ENCODE data around the gene SOBP.

The SOBP gene

GRCh38 chr6:107646176-107646575 lies 156.3 kb downstream of the SOBP start:
- no peak for DNase-seq

- no peak for DNase-seq
Measured at GRCh38 chr6:107646776-107647438, 157.0 kb downstream of the SOBP start.

GRCh38 chr6:107647439-107647948 lies 157.6 kb downstream of the SOBP start:
- no peak for DNase-seq

- DNase-seq: no peak
Measured at GRCh38 chr6:107648983-107649382, 159.1 kb downstream of the SOBP start.

GRCh38 chr6:107652526-107653182 lies 162.7 kb downstream of the SOBP start:
- DNase-seq: no peak

- no peak for DNase-seq
Measured at GRCh38 chr6:107653183-107653580, 163.3 kb downstream of the SOBP start.

GRCh38 chr6:107653861-107654394 lies 164.0 kb downstream of the SOBP start:
- DNase-seq: no peak

GRCh38 chr6:107654764-107655163 lies 164.8 kb downstream of the SOBP start:
- DNase-seq: no peak

GRCh38 chr6:107655245-107655644 lies 165.3 kb downstream of the SOBP start:
- no peak for DNase-seq

- no peak for DNase-seq
Measured at GRCh38 chr6:107655864-107656263, 165.9 kb downstream of the SOBP start.

- DNase-seq: no peak
Measured at GRCh38 chr6:107656401-107656800, 166.5 kb downstream of the SOBP start.

- no peak for DNase-seq
Measured at GRCh38 chr6:107656883-107657282, 167.0 kb downstream of the SOBP start.

GRCh38 chr6:107657373-107657754 lies 167.4 kb downstream of the SOBP start:
- no peak for DNase-seq

- DNase-seq: peak; percentile 78
Measured at GRCh38 chr6:107657755-107658461, 168.0 kb downstream of the SOBP start.

GRCh38 chr6:107658920-107659865 lies 169.3 kb downstream of the SOBP start:
- no peak for DNase-seq

- no peak for DNase-seq
Measured at GRCh38 chr6:107660839-107661238, 170.9 kb downstream of the SOBP start.

GRCh38 chr6:107661291-107661690 lies 171.4 kb downstream of the SOBP start:
- DNase-seq: no peak

- DNase-seq: no peak
Measured at GRCh38 chr6:107662333-107662732, 172.4 kb downstream of the SOBP start.

GRCh38 chr6:107663308-107663707 lies 173.4 kb downstream of the SOBP start:
- no peak for DNase-seq

- no peak for DNase-seq
Measured at GRCh38 chr6:107665382-107665781, 175.5 kb downstream of the SOBP start.

GRCh38 chr6:107666084-107666980 lies 176.4 kb downstream of the SOBP start:
- no peak for DNase-seq
